Measurements from ENCODE around the gene DNAJC3.

DNAJC3 gene

GRCh38 chr13:95809429-95809828 lies 132.5 kb downstream of the DNAJC3 start:
- H3K9me2 ChIP-seq (replicated peaks; ENCODE audit: control insufficient read depth, low read length): no peaks in the 10 kb centered on the region
- no peak overlapping the region for H3K4me2 ChIP-seq (ENCODE audit: low read length)
- no peaks in the 10 kb centered on the region for H3K79me2 ChIP-seq (ENCODE audit: control insufficient read depth, low read length)
- no peak overlapping the region for H3K4me3 ChIP-seq (ENCODE audit: low read length)
- H3K4me1 ChIP-seq (ENCODE audit: control insufficient read depth, low read length): no peaks in the 10 kb centered on the region
- H3F3A ChIP-seq (ENCODE audit: control insufficient read depth, insufficient read depth): no peaks in the 10 kb centered on the region
- peaks cover 3% of the 10 kb centered on the region; the same call in 1 of the 2 replicates for H3K9me3 ChIP-seq (ENCODE audit: control insufficient read depth, insufficient read depth, low read length)
- H3K36me3 ChIP-seq (ENCODE audit: control insufficient read depth, low read length): no peaks in the 10 kb centered on the region
- H4K20me1 ChIP-seq (ENCODE audit: control insufficient read depth, insufficient read depth, low read depth, low read length): no peaks in the 10 kb centered on the region
- no peak overlapping the region for H3K27ac ChIP-seq (ENCODE audit: low read depth, low read length)
- H3K27me3 ChIP-seq (ENCODE audit: control insufficient read depth, low read length): no peaks in the 10 kb centered on the region
- TF ChIP-seq EZH2phosphoT487 (IDR thresholded peaks at IDR 0.05; ENCODE audit: borderline replicate concordance, low read length): no peak
- TF ChIP-seq, protein P1, sequence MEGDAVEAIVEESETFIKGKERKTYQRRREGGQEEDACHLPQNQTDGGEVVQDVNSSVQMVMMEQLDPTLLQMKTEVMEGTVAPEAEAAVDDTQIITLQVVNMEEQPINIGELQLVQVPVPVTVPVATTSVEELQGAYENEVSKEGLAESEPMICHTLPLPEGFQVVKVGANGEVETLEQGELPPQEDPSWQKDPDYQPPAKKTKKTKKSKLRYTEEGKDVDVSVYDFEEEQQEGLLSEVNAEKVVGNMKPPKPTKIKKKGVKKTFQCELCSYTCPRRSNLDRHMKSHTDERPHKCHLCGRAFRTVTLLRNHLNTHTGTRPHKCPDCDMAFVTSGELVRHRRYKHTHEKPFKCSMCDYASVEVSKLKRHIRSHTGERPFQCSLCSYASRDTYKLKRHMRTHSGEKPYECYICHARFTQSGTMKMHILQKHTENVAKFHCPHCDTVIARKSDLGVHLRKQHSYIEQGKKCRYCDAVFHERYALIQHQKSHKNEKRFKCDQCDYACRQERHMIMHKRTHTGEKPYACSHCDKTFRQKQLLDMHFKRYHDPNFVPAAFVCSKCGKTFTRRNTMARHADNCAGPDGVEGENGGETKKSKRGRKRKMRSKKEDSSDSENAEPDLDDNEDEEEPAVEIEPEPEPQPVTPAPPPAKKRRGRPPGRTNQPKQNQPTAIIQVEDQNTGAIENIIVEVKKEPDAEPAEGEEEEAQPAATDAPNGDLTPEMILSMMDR (IDR thresholded peaks at IDR 0.05; ENCODE audit: low read depth, low read length, poor library complexity, severe bottlenecking): no peak

GRCh38 chr13:95813139-95813538 lies 136.2 kb downstream of the DNAJC3 start:
- Histone ChIP-seq H3K9me2 (replicated peaks; ENCODE audit: control insufficient read depth, low read length) (no peaks in the 10 kb centered on the region), H3K27me3 (ENCODE audit: control insufficient read depth, low read length) (no peaks in the 10 kb centered on the region), H3K9me3 (ENCODE audit: control insufficient read depth, insufficient read depth, low read length) (peaks cover 3% of the 10 kb centered on the region; the same call in 1 of the 2 replicates), H3K79me2 (ENCODE audit: control insufficient read depth, low read length) (no peaks in the 10 kb centered on the region), H4K20me1 (ENCODE audit: control insufficient read depth, insufficient read depth, low read depth, low read length) (no peaks in the 10 kb centered on the region), H3K4me2 (ENCODE audit: low read length) (no peak overlapping the region), H3K4me1 (ENCODE audit: control insufficient read depth, low read length) (no peaks in the 10 kb centered on the region), H3K36me3 (ENCODE audit: control insufficient read depth, low read length) (no peaks in the 10 kb centered on the region), H3K27ac (ENCODE audit: low read depth, low read length) (no peak overlapping the region), H3F3A (ENCODE audit: control insufficient read depth, insufficient read depth) (no peaks in the 10 kb centered on the region), H3K4me3 (ENCODE audit: low read length) (no peak overlapping the region)
- TF ChIP-seq EZH2phosphoT487 (IDR thresholded peaks at IDR 0.05; ENCODE audit: borderline replicate concordance, low read length): no peak
- TF ChIP-seq, protein P1 (IDR thresholded peaks at IDR 0.05; ENCODE audit: low read depth, low read length, poor library complexity, severe bottlenecking): no peak

GRCh38 chr13:95814495-95814894 lies 137.6 kb downstream of the DNAJC3 start:
- Histone ChIP-seq H3K9me2 (replicated peaks; ENCODE audit: control insufficient read depth, low read length) (no peaks in the 10 kb centered on the region), H3K4me2 (ENCODE audit: low read length) (no peak overlapping the region), H3K36me3 (ENCODE audit: control insufficient read depth, low read length) (no peaks in the 10 kb centered on the region), H3K4me1 (ENCODE audit: control insufficient read depth, low read length) (no peaks in the 10 kb centered on the region), H3F3A (ENCODE audit: control insufficient read depth, insufficient read depth) (no peaks in the 10 kb centered on the region), H3K9me3 (ENCODE audit: control insufficient read depth, insufficient read depth, low read length) (peaks cover under 1% of the 10 kb centered on the region; the same call in 1 of the 2 replicates), H3K27ac (ENCODE audit: low read depth, low read length) (no peak overlapping the region), H3K27me3 (ENCODE audit: control insufficient read depth, low read length) (no peaks in the 10 kb centered on the region), H3K79me2 (ENCODE audit: control insufficient read depth, low read length) (no peaks in the 10 kb centered on the region), H4K20me1 (ENCODE audit: control insufficient read depth, insufficient read depth, low read depth, low read length) (no peaks in the 10 kb centered on the region), H3K4me3 (ENCODE audit: low read length) (no peak overlapping the region)
- TF ChIP-seq EZH2phosphoT487 (IDR thresholded peaks at IDR 0.05; ENCODE audit: borderline replicate concordance, low read length): no peak
- TF ChIP-seq, protein P1 (IDR thresholded peaks at IDR 0.05; ENCODE audit: low read depth, low read length, poor library complexity, severe bottlenecking): no peak

Measured in DOHH2 (cell line).